HEK293 (cell line): ENCODE measurements around the gene BRIX1.

Experiments used
- CTCF ChIA-PET: fragments of 350-600 bp; formaldehyde crosslinking; extraction: SDS; loops from one replicate; lab custom pipeline; 2021; ENCODE audit warnings: antibody characterized with exemption; lab: Yijun Ruan, JAX
- POLR2A ChIA-PET: fragments of 300-600 bp; formaldehyde crosslinking; extraction: SDS; loops from one replicate; lab custom pipeline; 2020; ENCODE audit warnings: antibody characterized with exemption, inconsistent platforms; lab: Yijun Ruan, JAX
- H3K27ac ChIP-seq: fragments of 200-500 bp; sonication (Bioruptor generic); 2 replicates; pipeline ENCODE4 v1.5.1; 2014; ENCODE audit warnings: low read depth, low read length, control low read depth, inconsistent platforms; ENCODE audit errors: extremely low read depth
- H3K36me3 ChIP-seq, 2 experiments: fragments of 200-500 bp in 1 of 2; sonication (Bioruptor generic) in 1 of 2; 1 replicate in 1 of 2; 2 replicates in 1 of 2; pipeline ENCODE4 v1.5.1; 2014 to 2017; ENCODE audit warnings: inconsistent platforms in 2 of 2, low read length in 2 of 2; ENCODE audit not compliant: control insufficient read depth in 2 of 2, insufficient read depth in 1 of 2
- H3K4me1 ChIP-seq: fragments of 200-500 bp; sonication (Bioruptor generic); 2 replicates; pipeline ENCODE4 v1.5.1; 2014; ENCODE audit warnings: mild to moderate bottlenecking, low read length, inconsistent platforms; ENCODE audit not compliant: control insufficient read depth, insufficient read depth
- H3K4me3 ChIP-seq: 2 replicates; pipeline ENCODE4 v1.5.1; 2011; ENCODE audit warnings: low read depth, mild to moderate bottlenecking, control low read depth, low read length, moderate library complexity
- H3K9me3 ChIP-seq: fragments of 200-500 bp; sonication (Bioruptor generic); 2 replicates; pipeline ENCODE4 v1.5.1; 2014; ENCODE audit warnings: low read depth, low read length, inconsistent platforms; ENCODE audit not compliant: control insufficient read depth, insufficient read depth
- MYNN ChIP-seq: fragments of 450-650 bp; formaldehyde crosslinking; IDR thresholded peaks from 2 replicates; pipeline ENCODE4 v1.5.1; 2016; ENCODE audit warnings: missing biosample characterization, missing genetic modification characterization, borderline replicate concordance
- MZF1 ChIP-seq: fragments of 450-650 bp; formaldehyde crosslinking; IDR thresholded peaks from 2 replicates; pipeline ENCODE4 v1.5.1; 2017; ENCODE audit warnings: missing biosample characterization, missing genetic modification characterization, borderline replicate concordance
- REPIN1 ChIP-seq: fragments of 450-650 bp; formaldehyde crosslinking; IDR thresholded peaks from 2 replicates; pipeline ENCODE4 v1.5.1; 2017; ENCODE audit warnings: missing biosample characterization, missing genetic modification characterization, low read depth
- TCF7L2 ChIP-seq: IDR thresholded peaks from 2 replicates; pipeline ENCODE4 v1.6.1; 2011; ENCODE audit warnings: low read depth, mild to moderate bottlenecking, inconsistent platforms, low read length, moderate library complexity, borderline replicate concordance
- ZFHX2 ChIP-seq: fragments of 450-650 bp; formaldehyde crosslinking; conservative IDR thresholded peaks from 2 replicates; pipeline ENCODE4 v1.5.1; 2016; ENCODE audit warnings: missing biosample characterization, missing genetic modification characterization
- ZFP37 ChIP-seq: fragments of 450-650 bp; formaldehyde crosslinking; IDR thresholded peaks from 2 replicates; pipeline ENCODE4 v1.5.1; 2016; ENCODE audit warnings: missing biosample characterization, missing genetic modification characterization
- ZNF146 ChIP-seq: fragments of 450-650 bp; formaldehyde crosslinking; IDR thresholded peaks from 2 replicates; pipeline ENCODE4 v1.5.1; 2016; ENCODE audit warnings: missing biosample characterization, missing genetic modification characterization
- ZNF423 ChIP-seq: fragments of 450-650 bp; formaldehyde crosslinking; IDR thresholded peaks from 2 replicates; pipeline ENCODE4 v1.5.1; 2016; ENCODE audit warnings: missing biosample characterization, missing genetic modification characterization
- ZNF48 ChIP-seq: fragments of 450-650 bp; formaldehyde crosslinking; IDR thresholded peaks from 2 replicates; pipeline ENCODE4 v1.5.1; 2016; ENCODE audit warnings: missing biosample characterization, missing genetic modification characterization
- ZNF571 ChIP-seq: fragments of 450-650 bp; formaldehyde crosslinking; IDR thresholded peaks from 2 replicates; pipeline ENCODE4 v1.5.0; 2017; ENCODE audit warnings: missing biosample characterization, missing genetic modification characterization
- ZNF610 ChIP-seq: fragments of 450-650 bp; formaldehyde crosslinking; IDR thresholded peaks from 2 replicates; pipeline ENCODE4 v1.5.1; 2016; ENCODE audit warnings: missing biosample characterization, missing genetic modification characterization, borderline replicate concordance
- ZNF747 ChIP-seq: fragments of 450-650 bp; formaldehyde crosslinking; IDR thresholded peaks from 2 replicates; pipeline ENCODE4 v1.5.1; 2016; ENCODE audit warnings: missing biosample characterization, missing genetic modification characterization
- ZSCAN16 ChIP-seq: fragments of 450-650 bp; formaldehyde crosslinking; IDR thresholded peaks from 2 replicates; pipeline ENCODE4 v1.5.1; 2016; ENCODE audit warnings: missing biosample characterization, missing genetic modification characterization
- TF ChIP-seq, protein P1 (sequence below): fragments of 450-650 bp; formaldehyde crosslinking; conservative IDR thresholded peaks from 2 replicates; pipeline ENCODE4 v1.5.1; 2016; ENCODE audit warnings: low read depth, missing biosample characterization, missing genetic modification characterization
- TF ChIP-seq, protein P2 (sequence below): fragments of 450-650 bp; formaldehyde crosslinking; IDR thresholded peaks from 2 replicates; pipeline ENCODE4 v1.5.1; 2016; ENCODE audit warnings: missing biosample characterization, missing genetic modification characterization
- TF ChIP-seq, protein P3 (sequence below): fragments of 450-650 bp; formaldehyde crosslinking; IDR thresholded peaks from 2 replicates; pipeline ENCODE4 v1.5.1; 2016; ENCODE audit warnings: missing biosample characterization, missing genetic modification characterization
- TF ChIP-seq, protein P4 (sequence below): fragments of 450-650 bp; formaldehyde crosslinking; IDR thresholded peaks from 2 replicates; pipeline ENCODE4 v1.5.1; 2016; ENCODE audit warnings: missing biosample characterization, missing genetic modification characterization
- TF ChIP-seq, protein P5 (sequence below): fragments of 450-650 bp; formaldehyde crosslinking; IDR thresholded peaks from 2 replicates; pipeline ENCODE4 v1.5.1; 2017; ENCODE audit warnings: missing biosample characterization, missing genetic modification characterization
- TF ChIP-seq, protein P6 (sequence below): fragments of 450-650 bp; formaldehyde crosslinking; IDR thresholded peaks from 2 replicates; pipeline ENCODE4 v1.5.1; 2016; ENCODE audit warnings: missing biosample characterization, missing genetic modification characterization

The BRIX1 gene

DNA sequence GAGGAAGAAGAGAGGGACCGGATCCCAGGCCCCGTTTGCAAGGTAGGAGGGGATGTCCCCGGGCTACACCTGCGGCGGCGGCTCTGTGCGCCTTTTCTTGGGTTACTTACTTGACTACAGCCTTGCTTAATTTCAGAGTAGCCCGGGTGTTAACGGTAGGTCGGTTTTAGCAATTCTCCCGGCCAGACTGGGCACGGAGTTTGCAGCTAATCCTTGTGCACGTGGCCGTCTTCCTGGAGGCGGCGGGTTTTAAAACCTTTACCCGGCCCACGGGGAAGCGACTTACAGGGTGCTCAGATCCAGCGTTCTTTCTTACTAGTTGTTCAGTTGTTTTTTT, 313 bp downstream of the BRIX1 start:
- H3K27ac ChIP-seq, result peak overlapping the region; percentile 95
- peaks cover 41 to 44% of the 10 kb centered on the region in 2 experiments for H3K36me3 ChIP-seq
- CTCF ChIA-PET, result interaction anchor here (1.2 to 2.8 kb wide), 8 partner anchors 8 to 444 kb away, joined by 4 to 10 read pairs (median 7); no protein-coding TSS in a partner anchor

More for the DNA sequence above, 313 bp downstream of the BRIX1 start:
- peak overlapping the region; percentile 78 for H3K4me3 ChIP-seq
- POLR2A ChIA-PET, result interaction anchor here (0.7 to 6.1 kb wide), 22 partner anchors 9 to 430 kb away, joined by 3 to 152 read pairs (median 5); partner anchors contain the start of genes DNAJC21, RAI14 and TTC23L
- TF ChIP-seq REPIN1 (tag by site-specific recombination), result peak; percentile 7; the same call in 1 of the 2 replicates
- TF ChIP-seq ZSCAN16 (tag by site-specific recombination), result 0 out of 2 replicates have a peak, but pooled peaks have one; percentile 19
- no peak for TF ChIP-seq TCF7L2
- TF ChIP-seq ZNF48 (tag by site-specific recombination), result no peak
- TF ChIP-seq ZNF610 (tag by site-specific recombination), result 0 out of 2 replicates have a peak, but pooled peaks have one; percentile 8
- TF ChIP-seq ZNF146 (tag by site-specific recombination), result peak; percentile 55; the same call in 1 of the 2 replicates
- TF ChIP-seq, protein P1, sequence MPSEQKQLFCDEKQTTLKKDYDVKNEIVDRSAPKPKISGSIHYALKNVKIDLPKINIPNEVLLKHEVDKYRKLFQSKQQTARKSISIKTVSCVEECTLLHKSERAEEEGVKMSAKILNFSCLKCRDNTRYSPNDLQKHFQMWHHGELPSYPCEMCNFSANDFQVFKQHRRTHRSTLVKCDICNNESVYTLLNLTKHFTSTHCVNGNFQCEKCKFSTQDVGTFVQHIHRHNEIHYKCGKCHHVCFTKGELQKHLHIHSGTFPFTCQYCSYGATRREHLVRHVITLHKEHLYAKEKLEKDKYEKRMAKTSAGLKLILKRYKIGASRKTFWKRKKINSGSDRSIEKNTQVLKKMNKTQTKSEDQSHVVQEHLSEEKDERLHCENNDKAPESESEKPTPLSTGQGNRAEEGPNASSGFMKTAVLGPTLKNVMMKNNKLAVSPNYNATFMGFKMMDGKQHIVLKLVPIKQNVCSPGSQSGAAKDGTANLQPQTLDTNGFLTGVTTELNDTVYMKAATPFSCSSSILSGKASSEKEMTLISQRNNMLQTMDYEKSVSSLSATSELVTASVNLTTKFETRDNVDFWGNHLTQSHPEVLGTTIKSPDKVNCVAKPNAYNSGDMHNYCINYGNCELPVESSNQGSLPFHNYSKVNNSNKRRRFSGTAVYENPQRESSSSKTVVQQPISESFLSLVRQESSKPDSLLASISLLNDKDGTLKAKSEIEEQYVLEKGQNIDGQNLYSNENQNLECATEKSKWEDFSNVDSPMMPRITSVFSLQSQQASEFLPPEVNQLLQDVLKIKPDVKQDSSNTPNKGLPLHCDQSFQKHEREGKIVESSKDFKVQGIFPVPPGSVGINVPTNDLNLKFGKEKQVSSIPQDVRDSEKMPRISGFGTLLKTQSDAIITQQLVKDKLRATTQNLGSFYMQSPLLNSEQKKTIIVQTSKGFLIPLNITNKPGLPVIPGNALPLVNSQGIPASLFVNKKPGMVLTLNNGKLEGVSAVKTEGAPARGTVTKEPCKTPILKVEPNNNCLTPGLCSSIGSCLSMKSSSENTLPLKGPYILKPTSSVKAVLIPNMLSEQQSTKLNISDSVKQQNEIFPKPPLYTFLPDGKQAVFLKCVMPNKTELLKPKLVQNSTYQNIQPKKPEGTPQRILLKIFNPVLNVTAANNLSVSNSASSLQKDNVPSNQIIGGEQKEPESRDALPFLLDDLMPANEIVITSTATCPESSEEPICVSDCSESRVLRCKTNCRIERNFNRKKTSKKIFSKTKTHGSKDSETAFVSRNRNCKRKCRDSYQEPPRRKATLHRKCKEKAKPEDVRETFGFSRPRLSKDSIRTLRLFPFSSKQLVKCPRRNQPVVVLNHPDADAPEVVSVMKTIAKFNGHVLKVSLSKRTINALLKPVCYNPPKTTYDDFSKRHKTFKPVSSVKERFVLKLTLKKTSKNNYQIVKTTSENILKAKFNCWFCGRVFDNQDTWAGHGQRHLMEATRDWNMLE (tag by site-specific recombination), result peak; percentile 41; the same call in 1 of the 2 replicates
- no peak for TF ChIP-seq ZNF571 (tag by site-specific recombination)
- TF ChIP-seq ZFP37 (tag by site-specific recombination), result peak; percentile 6; the same call in 1 of the 2 replicates
- TF ChIP-seq, protein P2, sequence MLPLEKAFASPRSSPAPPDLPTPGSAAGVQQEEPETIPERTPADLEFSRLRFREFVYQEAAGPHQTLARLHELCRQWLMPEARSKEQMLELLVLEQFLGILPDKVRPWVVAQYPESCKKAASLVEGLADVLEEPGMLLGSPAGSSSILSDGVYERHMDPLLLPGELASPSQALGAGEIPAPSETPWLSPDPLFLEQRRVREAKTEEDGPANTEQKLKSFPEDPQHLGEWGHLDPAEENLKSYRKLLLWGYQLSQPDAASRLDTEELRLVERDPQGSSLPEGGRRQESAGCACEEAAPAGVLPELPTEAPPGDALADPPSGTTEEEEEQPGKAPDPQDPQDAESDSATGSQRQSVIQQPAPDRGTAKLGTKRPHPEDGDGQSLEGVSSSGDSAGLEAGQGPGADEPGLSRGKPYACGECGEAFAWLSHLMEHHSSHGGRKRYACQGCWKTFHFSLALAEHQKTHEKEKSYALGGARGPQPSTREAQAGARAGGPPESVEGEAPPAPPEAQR (tag by site-specific recombination), result 0 out of 2 replicates have a peak, but pooled peaks have one; percentile 15
- TF ChIP-seq, protein P3, sequence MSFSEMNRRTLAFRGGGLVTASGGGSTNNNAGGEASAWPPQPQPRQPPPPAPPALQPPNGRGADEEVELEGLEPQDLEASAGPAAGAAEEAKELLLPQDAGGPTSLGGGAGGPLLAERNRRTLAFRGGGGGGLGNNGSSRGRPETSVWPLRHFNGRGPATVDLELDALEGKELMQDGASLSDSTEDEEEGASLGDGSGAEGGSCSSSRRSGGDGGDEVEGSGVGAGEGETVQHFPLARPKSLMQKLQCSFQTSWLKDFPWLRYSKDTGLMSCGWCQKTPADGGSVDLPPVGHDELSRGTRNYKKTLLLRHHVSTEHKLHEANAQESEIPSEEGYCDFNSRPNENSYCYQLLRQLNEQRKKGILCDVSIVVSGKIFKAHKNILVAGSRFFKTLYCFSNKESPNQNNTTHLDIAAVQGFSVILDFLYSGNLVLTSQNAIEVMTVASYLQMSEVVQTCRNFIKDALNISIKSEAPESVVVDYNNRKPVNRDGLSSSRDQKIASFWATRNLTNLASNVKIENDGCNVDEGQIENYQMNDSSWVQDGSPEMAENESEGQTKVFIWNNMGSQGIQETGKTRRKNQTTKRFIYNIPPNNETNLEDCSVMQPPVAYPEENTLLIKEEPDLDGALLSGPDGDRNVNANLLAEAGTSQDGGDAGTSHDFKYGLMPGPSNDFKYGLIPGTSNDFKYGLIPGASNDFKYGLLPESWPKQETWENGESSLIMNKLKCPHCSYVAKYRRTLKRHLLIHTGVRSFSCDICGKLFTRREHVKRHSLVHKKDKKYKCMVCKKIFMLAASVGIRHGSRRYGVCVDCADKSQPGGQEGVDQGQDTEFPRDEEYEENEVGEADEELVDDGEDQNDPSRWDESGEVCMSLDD (tag by site-specific recombination), result 0 out of 2 replicates have a peak, but pooled peaks have one; percentile 22
- TF ChIP-seq ZFHX2 (tag by site-specific recombination), result peak; percentile 10; the same call in 1 of the 2 replicates
- 0 out of 2 replicates have a peak, but pooled peaks have one; percentile 12 for TF ChIP-seq ZNF423 (tag by site-specific recombination)
- 0 out of 2 replicates have a peak, but pooled peaks have one; percentile 10 for TF ChIP-seq MYNN
- TF ChIP-seq, protein P4, sequence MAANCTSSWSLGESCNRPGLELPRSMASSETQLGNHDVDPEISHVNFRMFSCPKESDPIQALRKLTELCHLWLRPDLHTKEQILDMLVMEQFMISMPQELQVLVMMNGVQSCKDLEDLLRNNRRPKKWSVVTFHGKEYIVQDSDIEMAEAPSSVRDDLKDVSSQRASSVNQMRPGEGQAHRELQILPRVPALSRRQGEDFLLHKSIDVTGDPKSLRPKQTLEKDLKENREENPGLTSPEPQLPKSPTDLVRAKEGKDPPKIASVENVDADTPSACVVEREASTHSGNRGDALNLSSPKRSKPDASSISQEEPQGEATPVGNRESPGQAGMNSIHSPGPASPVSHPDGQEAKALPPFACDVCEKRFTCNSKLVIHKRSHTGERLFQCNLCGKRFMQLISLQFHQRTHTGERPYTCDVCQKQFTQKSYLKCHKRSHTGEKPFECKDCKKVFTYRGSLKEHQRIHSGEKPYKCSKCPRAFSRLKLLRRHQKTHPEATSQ (tag by site-specific recombination), result 0 out of 2 replicates have a peak, but pooled peaks have one; percentile 26
- TF ChIP-seq, protein P5, sequence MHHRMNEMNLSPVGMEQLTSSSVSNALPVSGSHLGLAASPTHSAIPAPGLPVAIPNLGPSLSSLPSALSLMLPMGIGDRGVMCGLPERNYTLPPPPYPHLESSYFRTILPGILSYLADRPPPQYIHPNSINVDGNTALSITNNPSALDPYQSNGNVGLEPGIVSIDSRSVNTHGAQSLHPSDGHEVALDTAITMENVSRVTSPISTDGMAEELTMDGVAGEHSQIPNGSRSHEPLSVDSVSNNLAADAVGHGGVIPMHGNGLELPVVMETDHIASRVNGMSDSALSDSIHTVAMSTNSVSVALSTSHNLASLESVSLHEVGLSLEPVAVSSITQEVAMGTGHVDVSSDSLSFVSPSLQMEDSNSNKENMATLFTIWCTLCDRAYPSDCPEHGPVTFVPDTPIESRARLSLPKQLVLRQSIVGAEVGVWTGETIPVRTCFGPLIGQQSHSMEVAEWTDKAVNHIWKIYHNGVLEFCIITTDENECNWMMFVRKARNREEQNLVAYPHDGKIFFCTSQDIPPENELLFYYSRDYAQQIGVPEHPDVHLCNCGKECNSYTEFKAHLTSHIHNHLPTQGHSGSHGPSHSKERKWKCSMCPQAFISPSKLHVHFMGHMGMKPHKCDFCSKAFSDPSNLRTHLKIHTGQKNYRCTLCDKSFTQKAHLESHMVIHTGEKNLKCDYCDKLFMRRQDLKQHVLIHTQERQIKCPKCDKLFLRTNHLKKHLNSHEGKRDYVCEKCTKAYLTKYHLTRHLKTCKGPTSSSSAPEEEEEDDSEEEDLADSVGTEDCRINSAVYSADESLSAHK (tag by site-specific recombination), result 0 out of 2 replicates have a peak, but pooled peaks have one; percentile 5
- TF ChIP-seq MZF1 (tag by site-specific recombination), result peak; percentile 37; the same call in 1 of the 2 replicates
- TF ChIP-seq, protein P6, sequence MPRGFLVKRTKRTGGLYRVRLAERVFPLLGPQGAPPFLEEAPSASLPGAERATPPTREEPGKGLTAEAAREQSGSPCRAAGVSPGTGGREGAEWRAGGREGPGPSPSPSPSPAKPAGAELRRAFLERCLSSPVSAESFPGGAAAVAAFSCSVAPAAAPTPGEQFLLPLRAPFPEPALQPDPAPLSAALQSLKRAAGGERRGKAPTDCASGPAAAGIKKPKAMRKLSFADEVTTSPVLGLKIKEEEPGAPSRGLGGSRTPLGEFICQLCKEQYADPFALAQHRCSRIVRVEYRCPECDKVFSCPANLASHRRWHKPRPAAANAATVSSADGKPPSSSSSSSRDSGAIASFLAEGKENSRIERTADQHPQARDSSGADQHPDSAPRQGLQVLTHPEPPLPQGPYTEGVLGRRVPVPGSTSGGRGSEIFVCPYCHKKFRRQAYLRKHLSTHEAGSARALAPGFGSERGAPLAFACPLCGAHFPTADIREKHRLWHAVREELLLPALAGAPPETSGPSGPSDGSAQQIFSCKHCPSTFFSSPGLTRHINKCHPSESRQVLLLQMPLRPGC (tag by site-specific recombination), result 0 out of 2 replicates have a peak, but pooled peaks have one; percentile 3
- TF ChIP-seq ZNF747 (tag by site-specific recombination), result no peak
- peaks cover 6% of the 10 kb centered on the region; the same call in 1 of the 2 replicates for H3K4me1 ChIP-seq
- H3K9me3 ChIP-seq, result no peaks in the 10 kb centered on the region
